HEK293 (cell line): ENCODE data around the gene SLC6A15.

Experiments used
- CTCF ChIA-PET: fragments of 350-600 bp; formaldehyde crosslinking; extraction: SDS; loops from one replicate; lab custom pipeline; 2021; ENCODE audit warnings: antibody characterized with exemption; lab: Yijun Ruan, JAX
- POLR2A ChIA-PET: fragments of 300-600 bp; formaldehyde crosslinking; extraction: SDS; loops from one replicate; lab custom pipeline; 2020; ENCODE audit warnings: antibody characterized with exemption, inconsistent platforms; lab: Yijun Ruan, JAX
- H3K27ac ChIP-seq: fragments of 200-500 bp; sonication (Bioruptor generic); 2 replicates; pipeline ENCODE4 v1.5.1; 2014; ENCODE audit warnings: low read depth, low read length, control low read depth, inconsistent platforms; ENCODE audit errors: extremely low read depth
- H3K36me3 ChIP-seq, 2 experiments: fragments of 200-500 bp in 1 of 2; sonication (Bioruptor generic) in 1 of 2; 1 replicate in 1 of 2; 2 replicates in 1 of 2; pipeline ENCODE4 v1.5.1; 2014 to 2017; ENCODE audit warnings: inconsistent platforms in 2 of 2, low read length in 2 of 2; ENCODE audit not compliant: control insufficient read depth in 2 of 2, insufficient read depth in 1 of 2
- H3K4me1 ChIP-seq: fragments of 200-500 bp; sonication (Bioruptor generic); 2 replicates; pipeline ENCODE4 v1.5.1; 2014; ENCODE audit warnings: mild to moderate bottlenecking, low read length, inconsistent platforms; ENCODE audit not compliant: control insufficient read depth, insufficient read depth
- H3K4me3 ChIP-seq: 2 replicates; pipeline ENCODE4 v1.5.1; 2011; ENCODE audit warnings: low read depth, mild to moderate bottlenecking, control low read depth, low read length, moderate library complexity
- H3K9me3 ChIP-seq: fragments of 200-500 bp; sonication (Bioruptor generic); 2 replicates; pipeline ENCODE4 v1.5.1; 2014; ENCODE audit warnings: low read depth, low read length, inconsistent platforms; ENCODE audit not compliant: control insufficient read depth, insufficient read depth
- BCL11A ChIP-seq: fragments of 450-650 bp; formaldehyde crosslinking; IDR thresholded peaks from 2 replicates; pipeline ENCODE4 v1.5.1; 2016; ENCODE audit warnings: low read depth, missing biosample characterization, missing genetic modification characterization
- OSR2 ChIP-seq: fragments of 450-650 bp; formaldehyde crosslinking; IDR thresholded peaks from 2 replicates; pipeline ENCODE4 v1.5.1; 2016; ENCODE audit warnings: missing biosample characterization, missing genetic modification characterization
- PRDM1 ChIP-seq: fragments of 450-650 bp; formaldehyde crosslinking; IDR thresholded peaks from 2 replicates; pipeline ENCODE4; 2016; ENCODE audit warnings: missing biosample characterization, missing genetic modification characterization
- SP7 ChIP-seq: fragments of 450-650 bp; formaldehyde crosslinking; IDR thresholded peaks from 2 replicates; pipeline ENCODE4 v1.5.1; 2016; ENCODE audit warnings: missing biosample characterization, missing genetic modification characterization
- ZBTB21 ChIP-seq: fragments of 450-650 bp; formaldehyde crosslinking; IDR thresholded peaks from 2 replicates; pipeline ENCODE4 v1.5.1; 2017; ENCODE audit warnings: missing biosample characterization, missing genetic modification characterization
- ZEB2 ChIP-seq: fragments of 450-650 bp; formaldehyde crosslinking; IDR thresholded peaks from 2 replicates; pipeline ENCODE4 v1.5.1; 2016; ENCODE audit warnings: missing biosample characterization, missing genetic modification characterization
- ZFHX2 ChIP-seq: fragments of 450-650 bp; formaldehyde crosslinking; conservative IDR thresholded peaks from 2 replicates; pipeline ENCODE4 v1.5.1; 2016; ENCODE audit warnings: missing biosample characterization, missing genetic modification characterization
- ZNF10 ChIP-seq: fragments of 450-650 bp; formaldehyde crosslinking; IDR thresholded peaks from 2 replicates; pipeline ENCODE4 v1.5.1; 2017; ENCODE audit warnings: missing biosample characterization, missing genetic modification characterization
- ZNF114 ChIP-seq: fragments of 450-650 bp; formaldehyde crosslinking; IDR thresholded peaks from 2 replicates; pipeline ENCODE4 v1.5.0; 2017; ENCODE audit warnings: missing biosample characterization, missing genetic modification characterization
- ZNF132 ChIP-seq: fragments of 450-650 bp; formaldehyde crosslinking; IDR thresholded peaks from 2 replicates; pipeline ENCODE4 v1.5.1; 2017; ENCODE audit warnings: missing biosample characterization, missing genetic modification characterization, borderline replicate concordance
- ZNF148 ChIP-seq: fragments of 450-650 bp; formaldehyde crosslinking; IDR thresholded peaks from 2 replicates; pipeline ENCODE4 v1.5.0; 2017; ENCODE audit warnings: missing biosample characterization, missing genetic modification characterization, borderline replicate concordance
- ZNF169 ChIP-seq: fragments of 450-650 bp; formaldehyde crosslinking; IDR thresholded peaks from 2 replicates; pipeline ENCODE4 v1.5.1; 2016; ENCODE audit warnings: missing biosample characterization, missing genetic modification characterization
- ZNF202 ChIP-seq: fragments of 450-650 bp; formaldehyde crosslinking; IDR thresholded peaks from 2 replicates; pipeline ENCODE4 v1.5.1; 2016; ENCODE audit warnings: missing biosample characterization, missing genetic modification characterization, borderline replicate concordance
- ZNF211 ChIP-seq: fragments of 450-650 bp; formaldehyde crosslinking; IDR thresholded peaks from 2 replicates; pipeline ENCODE4 v1.5.1; 2016; ENCODE audit warnings: low read depth, missing biosample characterization, missing genetic modification characterization
- ZNF26 ChIP-seq: fragments of 450-650 bp; formaldehyde crosslinking; IDR thresholded peaks from 2 replicates; pipeline ENCODE4 v1.5.1; 2016; ENCODE audit warnings: missing biosample characterization, missing genetic modification characterization
- ZNF335 ChIP-seq: fragments of 450-650 bp; formaldehyde crosslinking; conservative IDR thresholded peaks from 2 replicates; pipeline ENCODE4 v1.5.1; 2016; ENCODE audit warnings: missing biosample characterization, missing genetic modification characterization
- ZNF600 ChIP-seq: fragments of 450-650 bp; formaldehyde crosslinking; IDR thresholded peaks from 2 replicates; pipeline ENCODE4 v1.5.1; 2016; ENCODE audit warnings: missing biosample characterization, missing genetic modification characterization
- ZNF623 ChIP-seq: fragments of 450-650 bp; formaldehyde crosslinking; IDR thresholded peaks from 2 replicates; pipeline ENCODE4 v1.5.1; 2016; ENCODE audit warnings: missing biosample characterization, missing genetic modification characterization
- TF ChIP-seq, protein P1 (sequence below): fragments of 450-650 bp; formaldehyde crosslinking; IDR thresholded peaks from 2 replicates; pipeline ENCODE4 v1.5.1; 2017; ENCODE audit warnings: missing biosample characterization, missing genetic modification characterization
- TF ChIP-seq, protein P2 (sequence below): fragments of 450-650 bp; formaldehyde crosslinking; IDR thresholded peaks from 2 replicates; pipeline ENCODE4 v1.5.1; 2016; ENCODE audit warnings: missing biosample characterization, missing genetic modification characterization
- TF ChIP-seq, protein P3 (sequence below): fragments of 450-650 bp; formaldehyde crosslinking; IDR thresholded peaks from 2 replicates; pipeline ENCODE4 v1.5.1; 2016; ENCODE audit warnings: missing biosample characterization, missing genetic modification characterization
- TF ChIP-seq, protein P4 (sequence below): fragments of 450-650 bp; formaldehyde crosslinking; IDR thresholded peaks from 2 replicates; pipeline ENCODE4 v1.5.1; 2016; ENCODE audit warnings: missing biosample characterization, missing genetic modification characterization

Gene SLC6A15

GRCh38 chr12:84913129-84913515, 523 bp upstream of the SLC6A15 start:
- CTCF ChIA-PET = interaction anchor here (0.6 to 1.0 kb wide), 6 partner anchors 13 to 170 kb away, joined by 3 to 6 read pairs (median 3); no protein-coding TSS in a partner anchor
- POLR2A ChIA-PET = interaction anchor here (0.7 kb wide), 1 partner anchor 269 kb away, joined by 3 read pairs; no protein-coding TSS in a partner anchor

DNA sequence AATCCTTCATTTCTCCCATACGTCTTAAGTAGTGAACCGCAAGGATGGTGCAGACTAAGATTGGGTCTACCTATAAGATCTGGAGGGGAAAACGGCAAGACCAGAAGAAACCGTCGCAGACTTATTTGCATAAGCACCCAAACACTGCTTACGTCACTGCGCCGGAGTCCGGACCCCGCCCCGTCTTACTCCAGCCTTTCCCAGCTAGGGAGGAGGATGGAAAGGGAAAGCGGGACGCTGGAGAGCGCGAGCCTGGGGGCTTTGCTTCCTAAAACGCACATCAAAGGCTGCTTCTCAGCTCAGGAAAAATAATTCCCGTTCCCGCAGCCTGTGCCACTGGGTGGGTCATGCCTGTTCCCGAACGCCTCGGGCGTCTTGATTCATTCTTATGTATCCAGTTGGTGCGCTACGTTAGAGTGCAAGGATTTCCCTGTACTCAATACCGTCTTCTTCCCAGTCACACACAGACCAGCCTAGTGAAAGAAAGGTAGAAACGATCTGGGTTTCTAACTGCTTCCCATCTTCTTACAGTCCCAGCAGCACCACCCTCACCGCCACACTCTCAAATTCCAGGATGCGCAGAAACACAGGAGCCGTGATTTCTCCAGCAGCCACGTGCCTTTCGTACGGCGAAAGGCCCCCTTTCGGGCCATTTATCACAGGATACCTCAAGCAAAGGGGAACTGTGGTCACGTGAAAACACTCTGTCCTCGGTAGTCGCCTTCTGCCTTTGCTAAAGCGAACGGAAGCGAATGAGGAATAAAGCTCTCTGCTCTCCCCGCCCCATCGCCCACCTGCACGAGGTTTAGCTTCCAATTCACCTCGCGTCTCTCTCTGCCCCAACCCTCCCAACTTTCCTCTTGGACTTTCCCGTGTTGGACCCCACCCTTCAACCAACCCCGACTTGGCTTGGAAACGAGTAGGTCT, 1.1 kb downstream of the SLC6A15 start:
- Histone ChIP-seq H3K4me3 (peak overlapping the region; percentile 79), H3K27ac (peak overlapping the region; percentile 87)
- POLR2A ChIA-PET = interaction anchor here (1.4 kb wide), 1 partner anchor 125 kb away, joined by 4 read pairs; the partner anchor contains the start of genes LRRIQ1 and TSPAN19
- TF ChIP-seq, protein P1, sequence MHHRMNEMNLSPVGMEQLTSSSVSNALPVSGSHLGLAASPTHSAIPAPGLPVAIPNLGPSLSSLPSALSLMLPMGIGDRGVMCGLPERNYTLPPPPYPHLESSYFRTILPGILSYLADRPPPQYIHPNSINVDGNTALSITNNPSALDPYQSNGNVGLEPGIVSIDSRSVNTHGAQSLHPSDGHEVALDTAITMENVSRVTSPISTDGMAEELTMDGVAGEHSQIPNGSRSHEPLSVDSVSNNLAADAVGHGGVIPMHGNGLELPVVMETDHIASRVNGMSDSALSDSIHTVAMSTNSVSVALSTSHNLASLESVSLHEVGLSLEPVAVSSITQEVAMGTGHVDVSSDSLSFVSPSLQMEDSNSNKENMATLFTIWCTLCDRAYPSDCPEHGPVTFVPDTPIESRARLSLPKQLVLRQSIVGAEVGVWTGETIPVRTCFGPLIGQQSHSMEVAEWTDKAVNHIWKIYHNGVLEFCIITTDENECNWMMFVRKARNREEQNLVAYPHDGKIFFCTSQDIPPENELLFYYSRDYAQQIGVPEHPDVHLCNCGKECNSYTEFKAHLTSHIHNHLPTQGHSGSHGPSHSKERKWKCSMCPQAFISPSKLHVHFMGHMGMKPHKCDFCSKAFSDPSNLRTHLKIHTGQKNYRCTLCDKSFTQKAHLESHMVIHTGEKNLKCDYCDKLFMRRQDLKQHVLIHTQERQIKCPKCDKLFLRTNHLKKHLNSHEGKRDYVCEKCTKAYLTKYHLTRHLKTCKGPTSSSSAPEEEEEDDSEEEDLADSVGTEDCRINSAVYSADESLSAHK = 0 out of 2 replicates have a peak, but pooled peaks have one; percentile 23
- TF ChIP-seq ZNF26 (tag by site-specific recombination) = no peak
- no peak for TF ChIP-seq ZNF211 (tag by site-specific recombination)
- TF ChIP-seq, protein P2, sequence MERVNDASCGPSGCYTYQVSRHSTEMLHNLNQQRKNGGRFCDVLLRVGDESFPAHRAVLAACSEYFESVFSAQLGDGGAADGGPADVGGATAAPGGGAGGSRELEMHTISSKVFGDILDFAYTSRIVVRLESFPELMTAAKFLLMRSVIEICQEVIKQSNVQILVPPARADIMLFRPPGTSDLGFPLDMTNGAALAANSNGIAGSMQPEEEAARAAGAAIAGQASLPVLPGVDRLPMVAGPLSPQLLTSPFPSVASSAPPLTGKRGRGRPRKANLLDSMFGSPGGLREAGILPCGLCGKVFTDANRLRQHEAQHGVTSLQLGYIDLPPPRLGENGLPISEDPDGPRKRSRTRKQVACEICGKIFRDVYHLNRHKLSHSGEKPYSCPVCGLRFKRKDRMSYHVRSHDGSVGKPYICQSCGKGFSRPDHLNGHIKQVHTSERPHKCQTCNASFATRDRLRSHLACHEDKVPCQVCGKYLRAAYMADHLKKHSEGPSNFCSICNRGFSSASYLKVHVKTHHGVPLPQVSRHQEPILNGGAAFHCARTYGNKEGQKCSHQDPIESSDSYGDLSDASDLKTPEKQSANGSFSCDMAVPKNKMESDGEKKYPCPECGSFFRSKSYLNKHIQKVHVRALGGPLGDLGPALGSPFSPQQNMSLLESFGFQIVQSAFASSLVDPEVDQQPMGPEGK (tag by site-specific recombination) = peak; percentile 48; the same call in 1 of the 2 replicates
- TF ChIP-seq PRDM1 = peak; percentile 79
- TF ChIP-seq SP7 (tag by site-specific recombination) = peak; percentile 19; the same call in 1 of the 2 replicates
- no peak for TF ChIP-seq ZFHX2
- TF ChIP-seq ZNF600 (tag by site-specific recombination) = no peak
- TF ChIP-seq, protein P3, sequence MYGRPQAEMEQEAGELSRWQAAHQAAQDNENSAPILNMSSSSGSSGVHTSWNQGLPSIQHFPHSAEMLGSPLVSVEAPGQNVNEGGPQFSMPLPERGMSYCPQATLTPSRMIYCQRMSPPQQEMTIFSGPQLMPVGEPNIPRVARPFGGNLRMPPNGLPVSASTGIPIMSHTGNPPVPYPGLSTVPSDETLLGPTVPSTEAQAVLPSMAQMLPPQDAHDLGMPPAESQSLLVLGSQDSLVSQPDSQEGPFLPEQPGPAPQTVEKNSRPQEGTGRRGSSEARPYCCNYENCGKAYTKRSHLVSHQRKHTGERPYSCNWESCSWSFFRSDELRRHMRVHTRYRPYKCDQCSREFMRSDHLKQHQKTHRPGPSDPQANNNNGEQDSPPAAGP = 0 out of 2 replicates have a peak, but pooled peaks have one; percentile 31
- peak; percentile 66 for TF ChIP-seq ZBTB21
- no peak for TF ChIP-seq ZNF169
- TF ChIP-seq ZNF335 (tag by site-specific recombination) = peak; percentile 81
- no peak for TF ChIP-seq ZNF148 (tag by site-specific recombination)

More at GRCh38 chr12:84913129-84913515, 523 bp upstream of the SLC6A15 start:
- no peaks in the 10 kb centered on the region for H3K4me1 ChIP-seq
- peak overlapping the region; percentile 79 for H3K4me3 ChIP-seq
- H3K27ac ChIP-seq = peak overlapping the region; percentile 53; the same call in 1 of the 2 replicates
- no peaks in the 10 kb centered on the region for H3K9me3 ChIP-seq
- no peaks in the 10 kb centered on the region for H3K36me3 ChIP-seq
- TF ChIP-seq BCL11A (tag by site-specific recombination) (no peak), ZNF114 (tag by site-specific recombination) (no peak), ZNF623 (tag by site-specific recombination) (no peak), ZNF10 (no peak), ZNF202 (tag by site-specific recombination) (no peak), ZNF132 (tag by site-specific recombination) (no peak), OSR2 (tag by site-specific recombination) (no peak), ZEB2 (no peak)
- TF ChIP-seq, protein P4, sequence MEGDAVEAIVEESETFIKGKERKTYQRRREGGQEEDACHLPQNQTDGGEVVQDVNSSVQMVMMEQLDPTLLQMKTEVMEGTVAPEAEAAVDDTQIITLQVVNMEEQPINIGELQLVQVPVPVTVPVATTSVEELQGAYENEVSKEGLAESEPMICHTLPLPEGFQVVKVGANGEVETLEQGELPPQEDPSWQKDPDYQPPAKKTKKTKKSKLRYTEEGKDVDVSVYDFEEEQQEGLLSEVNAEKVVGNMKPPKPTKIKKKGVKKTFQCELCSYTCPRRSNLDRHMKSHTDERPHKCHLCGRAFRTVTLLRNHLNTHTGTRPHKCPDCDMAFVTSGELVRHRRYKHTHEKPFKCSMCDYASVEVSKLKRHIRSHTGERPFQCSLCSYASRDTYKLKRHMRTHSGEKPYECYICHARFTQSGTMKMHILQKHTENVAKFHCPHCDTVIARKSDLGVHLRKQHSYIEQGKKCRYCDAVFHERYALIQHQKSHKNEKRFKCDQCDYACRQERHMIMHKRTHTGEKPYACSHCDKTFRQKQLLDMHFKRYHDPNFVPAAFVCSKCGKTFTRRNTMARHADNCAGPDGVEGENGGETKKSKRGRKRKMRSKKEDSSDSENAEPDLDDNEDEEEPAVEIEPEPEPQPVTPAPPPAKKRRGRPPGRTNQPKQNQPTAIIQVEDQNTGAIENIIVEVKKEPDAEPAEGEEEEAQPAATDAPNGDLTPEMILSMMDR (tag by site-specific recombination) = no peak

More for the DNA sequence above, 1.1 kb downstream of the SLC6A15 start:
- CTCF ChIA-PET = interaction anchor here (0.7 to 3.6 kb wide), 3 partner anchors 78 to 118 kb away, joined by 3 to 12 read pairs (median 5); no protein-coding TSS in a partner anchor
- no peaks in the 10 kb centered on the region for H3K36me3 ChIP-seq
- no peaks in the 10 kb centered on the region for H3K4me1 ChIP-seq
- H3K9me3 ChIP-seq = no peaks in the 10 kb centered on the region
